Measurements from ENCODE around the gene GHR. TPM values are rescaled to one million over a fixed set of nuclear protein-coding genes. Genes with fewer than 3 reads are reported as not detected.

GHR gene
- total and polyA plus RNA-seq, 12 donors, result 4.1 to 15.1 (median 11.5) TPM

GRCh38 chr5:42490831-42491230 is 67.6 kb downstream of the GHR start:
- WGBS, 2 donors, result 39 to 52% methylated on average over 2 of the region's 2 CpGs
- Histone ChIP-seq H3K9me3 (no peaks in the 10 kb centered on the region), H3K27me3 (no peaks in the 10 kb centered on the region), H3K4me3 (no peak overlapping the region), H3K27ac (peak overlapping the region in 5 of 10 donors; percentile 5 to 66 (median 35)), H3K4me1 (peaks cover 0 to 44% (median 29%) of the 10 kb centered on the region in 9 donors), H3K36me3 (no peaks in the 10 kb centered on the region)
- peak in 5 of 8 donors; percentile 17 to 64 (median 59) for ATAC-seq
- DNase-seq, result no peak
- TF ChIP-seq CTCF (IDR thresholded peaks at IDR 0.05), result no peak
- intact Hi-C loops (cut with DNase I), result loop anchor here in 1 of 10 donors (10.0 kb wide), 1 partner anchor 66 kb away; the partner anchor contains the start of gene GHR

GRCh38 chr5:42491699-42492098 is 68.5 kb downstream of the GHR start:
- no peak for DNase-seq
- H3K27ac ChIP-seq, result peak overlapping the region in 3 of 10 donors; percentile 13 to 66 (median 53)
- no peak overlapping the region for H3K4me3 ChIP-seq
- H3K4me1 ChIP-seq, result peaks cover 0 to 52% (median 35%) of the 10 kb centered on the region in 9 donors
- no peaks in the 10 kb centered on the region for H3K27me3 ChIP-seq
- H3K9me3 ChIP-seq, result no peaks in the 10 kb centered on the region
- intact Hi-C loops (cut with DNase I), result loop anchor here in 1 of 10 donors (10.0 kb wide), 1 partner anchor 67 kb away; the partner anchor contains the start of gene GHR
- 44 to 45% methylated on average over 3 of the region's 3 CpGs for WGBS, 2 donors
- ATAC-seq, result no peak
- no peak for TF ChIP-seq CTCF (IDR thresholded peaks at IDR 0.05)
- H3K36me3 ChIP-seq, result no peaks in the 10 kb centered on the region

- intact Hi-C loops (cut with DNase I), result loop anchor here in 1 of 10 donors (10.0 kb wide), 1 partner anchor 68 kb away; the partner anchor contains the start of gene GHR
- no peak for TF ChIP-seq CTCF (IDR thresholded peaks at IDR 0.05)
- no peak overlapping the region for H3K27ac ChIP-seq
These were observed 69.7 kb downstream of the GHR start for GRCh38 chr5:42492974-42493373.

GRCh38 chr5:42494414-42494813 is 71.2 kb downstream of the GHR start:
- Histone ChIP-seq H3K27ac (no peak overlapping the region), H3K4me3 (no peak overlapping the region), H3K9me3 (no peaks in the 10 kb centered on the region), H3K27me3 (no peaks in the 10 kb centered on the region), H3K4me1 (peaks cover 0 to 48% (median 38%) of the 10 kb centered on the region in 9 donors), H3K36me3 (no peaks in the 10 kb centered on the region)
- WGBS, 2 donors, result 88 to 89% methylated on average over 4 of the region's 4 CpGs
- no peak for ATAC-seq
- no peak for DNase-seq
- intact Hi-C loops (cut with DNase I), result loop anchor here in 1 of 10 donors (10.0 kb wide), 1 partner anchor 70 kb away; the partner anchor contains the start of gene GHR
- TF ChIP-seq CTCF (IDR thresholded peaks at IDR 0.05), result no peak

More at GRCh38 chr5:42492974-42493373, 69.7 kb downstream of the GHR start:
- no peak for ATAC-seq
- no peak overlapping the region for H3K4me3 ChIP-seq
- H3K36me3 ChIP-seq, result no peaks in the 10 kb centered on the region
- H3K27me3 ChIP-seq, result no peaks in the 10 kb centered on the region
- H3K4me1 ChIP-seq, result peaks cover 0 to 48% (median 35%) of the 10 kb centered on the region in 9 donors
- no peaks in the 10 kb centered on the region for H3K9me3 ChIP-seq
- 77 to 80% methylated on average over 3 of the region's 3 CpGs for WGBS, 2 donors
- DNase-seq, result no peak

All from heart right ventricle (tissue), 16 donors.